DMS79 (cell line): ENCODE data around the gene RAB1A.
"Not testable (repeated sequence)": the region's sequence is repeated elsewhere in the genome, so short reads cannot be mapped to it uniquely, and the experiment has no call there.

ENCODE experiments used
- DNase-seq: peaks from one replicate; lab custom pipeline; 2025; lab: John Stamatoyannopoulos, UW

Gene RAB1A

DNA sequence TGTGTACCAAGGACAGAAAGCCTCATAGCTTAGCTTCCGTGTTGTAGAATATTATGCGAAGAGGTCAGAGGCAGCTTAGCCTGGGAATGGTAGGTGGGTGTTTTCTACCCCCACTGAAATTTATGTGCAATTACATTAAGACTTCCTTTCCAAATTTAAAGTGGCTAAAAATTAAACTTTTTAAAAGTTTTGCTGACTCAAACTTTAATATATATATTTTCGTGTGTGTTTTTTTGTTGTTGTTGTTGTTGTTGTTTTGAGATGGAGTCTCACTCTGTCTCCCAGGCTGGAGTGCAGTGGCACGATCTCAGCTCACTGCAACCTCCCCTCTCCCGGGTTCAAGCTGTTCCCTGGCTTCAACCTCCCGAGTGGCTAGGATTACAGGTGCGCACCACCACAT, 4.3 kb upstream of the RAB1A start:
- DNase-seq, result no peak

DNA sequence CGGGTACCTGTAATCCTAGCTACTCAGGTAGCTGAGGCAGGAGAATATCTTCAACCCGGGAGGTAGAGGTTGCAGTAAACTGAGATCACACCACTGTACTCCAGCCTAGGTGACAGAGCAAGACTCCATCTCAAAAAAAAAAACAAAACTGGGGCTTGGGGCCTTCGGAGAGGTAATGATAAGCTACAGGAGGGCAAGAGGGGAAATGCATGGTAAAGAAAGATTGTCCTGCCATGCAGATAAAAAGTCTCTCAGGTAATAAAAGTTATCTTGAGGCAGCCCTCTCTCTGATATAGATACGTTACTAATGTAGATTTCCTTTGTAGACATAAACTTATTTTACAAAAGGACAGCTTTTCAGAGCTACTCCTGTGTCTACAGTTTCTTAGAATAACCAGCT, 3.7 kb upstream of the RAB1A start:
- no peak for DNase-seq

DNA sequence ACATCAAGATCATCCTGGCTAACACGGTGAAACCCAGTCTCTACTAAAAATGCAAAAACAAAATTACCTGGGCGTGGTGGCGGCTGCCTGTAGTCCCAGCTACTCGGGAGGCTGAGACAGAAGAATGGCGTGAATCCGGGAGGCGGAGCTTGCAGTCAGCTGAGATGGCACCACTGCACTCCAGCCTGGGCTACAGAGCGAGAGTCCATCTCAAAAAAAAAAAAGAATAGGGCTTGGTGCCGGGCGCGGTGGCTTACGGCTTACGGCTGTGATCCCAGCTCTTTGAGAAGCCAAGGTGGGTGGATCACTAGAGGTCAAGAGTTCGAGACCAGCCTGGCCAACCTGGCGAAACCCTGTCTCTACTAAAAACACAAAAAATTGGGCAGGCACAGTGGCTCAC, 3.0 kb upstream of the RAB1A start:
- not testable (repeated sequence) for DNase-seq

- no peak for DNase-seq
Observed at GRCh38 chr2:65130664-65131175, 814 bp upstream of the RAB1A start.

DNA sequence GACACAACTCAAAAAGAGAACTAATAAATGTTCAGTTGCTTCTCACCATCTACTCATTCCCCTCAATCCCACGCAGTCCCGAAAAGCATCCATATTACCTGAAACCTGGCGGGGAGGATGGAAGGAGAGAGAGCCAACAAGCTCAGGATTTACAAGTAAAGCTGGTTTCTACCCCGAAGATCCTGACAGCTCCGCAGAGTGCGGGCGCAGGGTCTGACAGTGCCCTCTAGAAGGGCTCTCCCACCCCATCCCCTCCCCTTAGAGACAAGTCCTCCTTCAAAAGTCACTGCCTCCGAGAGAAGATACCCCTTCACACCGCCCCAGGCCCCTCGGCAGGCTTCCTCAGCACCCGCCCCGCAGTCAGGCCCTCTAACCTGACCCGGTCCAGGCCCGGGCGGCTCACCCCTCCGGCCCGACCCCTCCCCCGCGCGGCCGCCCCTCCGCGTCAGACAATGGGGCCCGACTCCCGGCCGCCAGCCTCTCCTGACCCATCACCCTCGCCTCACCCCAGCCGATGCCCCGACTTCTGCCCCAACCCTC, 550 bp downstream of the RAB1A start:
- DNase-seq, result no peak

- no peak for DNase-seq
Observed at GRCh38 chr2:65128297-65129190, 1.4 kb downstream of the RAB1A start.

- DNase-seq, result not testable (repeated sequence)
Observed at GRCh38 chr2:65125457-65125856, 4.4 kb downstream of the RAB1A start.

- DNase-seq, result no peak
Observed at GRCh38 chr2:65122313-65122712, 7.6 kb downstream of the RAB1A start.

GRCh38 chr2:65120990-65121693, 8.8 kb downstream of the RAB1A start:
- no peak for DNase-seq

- DNase-seq, result no peak
Observed at GRCh38 chr2:65116645-65117044, 13.3 kb downstream of the RAB1A start.

GRCh38 chr2:65114921-65115320, 15.0 kb downstream of the RAB1A start:
- no peak for DNase-seq

GRCh38 chr2:65113816-65114215, 16.1 kb downstream of the RAB1A start:
- DNase-seq, result no peak

DNA sequence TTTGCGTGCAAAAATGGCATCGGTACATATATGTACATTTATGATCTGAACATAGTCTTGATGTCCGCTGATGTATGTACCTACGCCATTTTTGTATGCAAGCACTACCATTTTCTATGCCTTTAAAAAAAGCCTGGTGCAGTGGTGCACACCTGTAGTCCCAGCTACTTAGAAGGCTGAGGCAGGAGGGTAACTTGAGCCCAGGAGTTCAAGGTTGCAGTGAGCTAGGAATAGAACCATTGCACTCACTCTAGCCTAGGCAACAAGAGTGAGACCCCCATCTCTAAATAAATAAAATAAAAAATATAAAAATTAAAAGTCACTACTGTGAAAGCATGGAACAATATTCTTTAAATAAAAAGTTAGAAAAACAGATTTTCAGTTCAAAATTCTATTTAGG, 16.7 kb downstream of the RAB1A start:
- DNase-seq, result no peak

- no peak for DNase-seq
Observed at GRCh38 chr2:65112633-65113032, 17.3 kb downstream of the RAB1A start.

DNA sequence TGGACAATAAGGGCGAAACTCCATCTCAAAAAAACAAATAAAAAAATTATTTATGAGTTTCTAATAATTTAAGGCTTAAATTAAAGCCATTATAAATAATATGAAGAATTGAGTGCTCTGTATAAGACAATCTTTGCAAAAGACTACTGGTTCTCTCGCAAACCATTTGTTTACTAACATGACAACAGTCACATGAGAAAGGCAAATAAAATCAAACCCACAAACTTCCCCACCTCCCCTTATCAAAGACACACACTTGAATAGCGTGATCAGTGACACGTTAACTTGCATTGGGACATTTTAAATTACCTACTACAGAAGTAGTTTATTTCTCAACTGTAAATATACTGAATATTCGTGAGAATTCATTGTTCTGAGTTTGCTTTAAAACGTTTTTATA, 21.1 kb downstream of the RAB1A start:
- DNase-seq, result no peak

- DNase-seq, result no peak
Observed at GRCh38 chr2:65107530-65107929, 22.4 kb downstream of the RAB1A start.

GRCh38 chr2:65103013-65103715, 26.7 kb downstream of the RAB1A start:
- peak; percentile 90 for DNase-seq

- DNase-seq, result no peak
Observed at GRCh38 chr2:65101071-65101470, 28.8 kb downstream of the RAB1A start.

DNA sequence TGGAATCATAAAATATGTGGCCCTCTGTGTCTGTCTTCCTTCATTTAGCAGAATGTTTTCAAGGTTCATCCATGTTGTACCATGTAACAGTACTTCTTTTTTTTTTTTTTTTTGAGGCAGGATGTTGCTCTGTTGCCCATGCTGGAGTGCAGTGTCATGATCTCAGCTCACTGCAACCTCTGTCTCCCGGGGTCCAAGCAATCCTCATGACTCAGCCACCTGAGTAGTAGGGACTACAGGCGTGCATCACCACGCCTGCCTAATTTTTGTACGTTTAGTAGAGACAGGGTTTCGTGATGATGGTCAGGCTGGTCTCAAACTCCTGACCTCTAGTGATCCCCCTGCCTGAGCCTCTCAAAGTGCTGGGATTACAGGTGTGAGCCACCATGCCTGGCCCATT, 31.2 kb downstream of the RAB1A start:
- no peak for DNase-seq

- no peak for DNase-seq
Observed at GRCh38 chr2:65097844-65098243, 32.1 kb downstream of the RAB1A start.

DNA sequence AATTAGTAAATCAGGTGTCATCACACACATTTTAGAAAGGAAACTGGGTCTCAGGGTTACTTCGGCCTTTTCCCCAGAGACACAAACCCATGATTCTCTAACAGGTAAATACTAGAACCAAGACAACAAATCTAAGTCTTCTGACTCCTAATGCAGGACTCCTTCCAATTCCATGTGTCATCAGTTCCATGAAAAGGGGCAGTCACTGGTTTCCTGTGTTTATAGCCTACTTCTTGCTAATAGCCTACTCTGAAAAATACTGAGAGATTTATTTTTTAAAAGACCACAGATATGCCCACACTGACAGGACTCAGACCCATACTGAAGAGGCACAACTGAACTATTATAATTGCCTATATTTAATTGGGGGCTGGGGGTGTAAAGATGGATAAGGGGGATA, 33.0 kb downstream of the RAB1A start:
- DNase-seq, result no peak

DNA sequence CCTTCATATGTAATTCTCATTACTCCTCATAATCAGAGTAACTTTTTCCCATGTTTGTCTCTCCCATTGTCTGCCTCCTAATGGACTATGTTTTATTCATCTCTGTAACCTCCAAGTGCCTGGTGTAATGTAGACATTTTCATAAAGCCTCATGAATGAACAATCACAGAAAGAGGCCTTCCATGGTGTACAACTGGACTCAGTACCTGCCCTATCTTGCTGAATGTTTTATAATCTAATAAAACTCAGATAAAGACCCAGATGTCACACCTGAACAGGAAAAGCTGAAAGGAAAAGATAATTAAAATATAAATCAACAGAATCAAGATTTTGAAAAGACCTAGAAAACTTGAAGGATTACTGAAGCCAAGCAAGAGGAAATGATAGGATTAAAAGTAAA, 36.7 kb downstream of the RAB1A start:
- no peak for DNase-seq
